AG10803 (cell line): ENCODE data around the gene CST4.
A peak's percentile ranks its signal among the peaks of the same experiment; 100 is the strongest.
"Not testable (repeated sequence)": the region's sequence is repeated elsewhere in the genome, so short reads cannot be mapped to it uniquely, and the experiment has no call there.

Experiments used
- DNase-seq: peaks from one replicate; pipeline ENCODE4 v3.0.0; 2010; ENCODE audit warnings: low read depth
- H3K4me3 ChIP-seq: 2 replicates; pipeline ENCODE4 v1.5.1; 2011; ENCODE audit warnings: mild to moderate bottlenecking, low read length, control low read depth
- CTCF ChIP-seq: conservative IDR thresholded peaks from 2 replicates; pipeline ENCODE4 v1.5.1; 2011; ENCODE audit warnings: mild to moderate bottlenecking, low read length, control low read depth, inconsistent platforms

CST4 gene

GRCh38 chr20:23710771-23711170, 21.9 kb upstream of the CST4 start:
- DNase-seq, result no peak
- H3K4me3 ChIP-seq, result no peak overlapping the region
- TF ChIP-seq CTCF, result no peak

- TF ChIP-seq CTCF, result no peak
- no peak for DNase-seq
- no peak overlapping the region for H3K4me3 ChIP-seq
These were observed 17.1 kb upstream of the CST4 start for GRCh38 chr20:23705895-23706294.

- H3K4me3 ChIP-seq, result no peak overlapping the region
- no peak for TF ChIP-seq CTCF
- DNase-seq, result peak; percentile 37
These were observed 13.2 kb upstream of the CST4 start for GRCh38 chr20:23702021-23702420.

GRCh38 chr20:23700931-23701330, 12.1 kb upstream of the CST4 start:
- DNase-seq, result no peak
- H3K4me3 ChIP-seq, result no peak overlapping the region
- TF ChIP-seq CTCF, result no peak

GRCh38 chr20:23697947-23698346, 9.1 kb upstream of the CST4 start:
- DNase-seq, result no peak
- no peak for TF ChIP-seq CTCF
- no peak overlapping the region for H3K4me3 ChIP-seq

GRCh38 chr20:23695068-23695395, 6.2 kb upstream of the CST4 start:
- H3K4me3 ChIP-seq, DNase-seq: not testable (repeated sequence)

- not testable (repeated sequence) for H3K4me3 ChIP-seq, DNase-seq
These were observed 5.6 kb upstream of the CST4 start for GRCh38 chr20:23694178-23695067.

- H3K4me3 ChIP-seq, result not testable (repeated sequence)
- DNase-seq, result peak; percentile 61
These were observed 4.1 kb upstream of the CST4 start for GRCh38 chr20:23692725-23693619.
